NOMO-1 treated with DMSO at 0.1 percent for 48 hours (cell line): Measurements from ENCODE around the gene GNL2.
"Not testable (repeated sequence)": the region's sequence is repeated elsewhere in the genome, so short reads cannot be mapped to it uniquely, and the experiment has no call there.

Experiments used
- DNase-seq: peaks from one replicate; lab custom pipeline; 2025; ENCODE audit not compliant: unreplicated experiment; lab: John Stamatoyannopoulos, UW

GNL2 gene

GRCh38 chr1:37609002-37609401 lies 13.3 kb upstream of the GNL2 start:
- peak; percentile 45 for DNase-seq

- DNase-seq, result peak; percentile 36
Measured at GRCh38 chr1:37606481-37607263, 10.9 kb upstream of the GNL2 start.

GRCh38 chr1:37605806-37606474 lies 10.2 kb upstream of the GNL2 start:
- DNase-seq, result no peak

- no peak for DNase-seq
Measured at GRCh38 chr1:37605061-37605650, 9.4 kb upstream of the GNL2 start.

- peak; percentile 44 for DNase-seq
Measured at GRCh38 chr1:37602750-37603694, 7.3 kb upstream of the GNL2 start.

GRCh38 chr1:37601441-37601840 lies 5.7 kb upstream of the GNL2 start:
- no peak for DNase-seq

GRCh38 chr1:37599940-37600339 lies 4.2 kb upstream of the GNL2 start:
- no peak for DNase-seq

- DNase-seq, result no peak
Measured at GRCh38 chr1:37596182-37596667, 488 bp upstream of the GNL2 start.

GRCh38 chr1:37593726-37594125 lies 2.0 kb downstream of the GNL2 start:
- no peak for DNase-seq

GRCh38 chr1:37588939-37589338 lies 6.8 kb downstream of the GNL2 start:
- DNase-seq, result no peak

- not testable (repeated sequence) for DNase-seq
Measured at GRCh38 chr1:37584544-37584943, 11.2 kb downstream of the GNL2 start.

GRCh38 chr1:37575692-37576091 lies 20.0 kb downstream of the GNL2 start:
- no peak for DNase-seq

GRCh38 chr1:37574834-37575480 lies 20.8 kb downstream of the GNL2 start:
- DNase-seq, result no peak

GRCh38 chr1:37570528-37571334 lies 25.0 kb downstream of the GNL2 start:
- no peak for DNase-seq

- DNase-seq, result no peak
Measured at GRCh38 chr1:37567023-37567422, 28.7 kb downstream of the GNL2 start.

- DNase-seq, result no peak
Measured at GRCh38 chr1:37564892-37565291, 30.8 kb downstream of the GNL2 start.

- DNase-seq, result no peak
Measured at GRCh38 chr1:37562984-37563383, 32.8 kb downstream of the GNL2 start.

- DNase-seq, result no peak
Measured at GRCh38 chr1:37561133-37562132, 34.3 kb downstream of the GNL2 start.
